Renal cortical epithelial cell (primary cell): ENCODE data around the gene BFSP2. TPM values are rescaled to one million over a fixed set of nuclear protein-coding genes. Genes with fewer than 3 reads are reported as not detected.
"Not testable (repeated sequence)": the region's sequence is repeated elsewhere in the genome, so short reads cannot be mapped to it uniquely, and the experiment has no call there.

Source experiments
- DNase-seq: peaks from one replicate; pipeline ENCODE4 v3.0.0-alpha.2; 2011; ENCODE audit warnings: low read depth
- total RNA-seq: library from RNA; depleted of rRNA; stranded (reverse); fragments of >200 nt; gene quantifications from 2 replicates; pipeline ENCODE4 v1.2.3, GENCODE V29; 2014

BFSP2 gene
- total RNA-seq, 1 donor from 2014 or later = not detected

DNA sequence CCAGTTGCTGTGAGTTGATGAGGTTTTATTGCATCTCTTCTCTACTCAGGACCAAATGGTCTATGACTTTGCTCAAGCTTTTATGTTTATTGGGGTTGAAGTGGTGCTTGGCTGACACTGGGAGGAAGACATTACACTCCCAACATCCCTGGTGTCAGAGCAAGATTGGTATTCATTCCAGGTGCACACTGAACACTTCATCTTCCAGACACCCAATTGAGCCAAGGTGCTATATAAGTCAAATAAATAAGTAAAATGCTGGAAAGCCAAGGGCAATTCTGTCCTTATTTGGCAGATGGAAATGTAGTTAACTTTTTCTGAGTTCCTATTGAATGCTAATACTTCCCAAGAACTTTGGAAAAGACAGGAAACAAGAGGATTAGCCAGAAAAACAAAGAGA, 120.4 kb downstream of the BFSP2 start:
- DNase-seq = no peak

DNA sequence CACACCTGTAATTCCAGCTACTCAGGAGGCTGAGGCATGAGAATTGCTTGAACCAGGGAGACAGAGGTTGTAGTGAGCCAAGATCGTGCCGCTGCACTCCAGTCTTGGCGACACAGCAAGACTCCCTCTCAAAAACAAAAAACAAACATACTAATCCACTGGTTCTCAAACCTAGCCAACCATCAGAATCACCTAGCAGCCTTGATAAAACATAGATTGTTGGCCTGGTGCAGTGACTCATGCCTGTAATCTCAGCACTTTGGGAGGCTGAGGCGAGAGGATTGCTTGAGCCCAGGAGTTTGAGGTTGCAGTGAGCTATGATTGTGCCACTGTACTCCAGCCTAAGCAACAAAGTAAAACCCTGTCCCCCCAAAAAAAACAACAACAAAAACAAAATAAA, 121.1 kb downstream of the BFSP2 start:
- peak; percentile 39 for DNase-seq

DNA sequence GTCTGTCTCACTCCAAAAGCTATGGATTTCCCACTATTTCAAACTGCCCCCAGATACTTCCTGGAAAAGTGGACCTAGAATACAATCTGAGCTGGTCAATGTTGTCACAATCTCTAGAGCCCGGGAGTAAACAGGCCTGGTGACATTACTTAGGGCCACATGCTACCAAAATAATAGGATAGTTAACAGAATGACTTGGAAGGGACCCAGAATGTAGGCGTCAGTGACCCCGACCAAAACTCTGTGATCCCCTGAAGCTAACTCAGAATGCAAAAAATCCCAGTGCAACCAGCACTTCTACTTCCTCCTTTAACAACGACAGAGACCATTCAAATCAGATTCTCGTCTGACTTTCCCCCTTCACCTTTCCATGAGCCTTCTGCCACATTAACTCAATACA, 122.1 kb downstream of the BFSP2 start:
- no peak for DNase-seq

DNA sequence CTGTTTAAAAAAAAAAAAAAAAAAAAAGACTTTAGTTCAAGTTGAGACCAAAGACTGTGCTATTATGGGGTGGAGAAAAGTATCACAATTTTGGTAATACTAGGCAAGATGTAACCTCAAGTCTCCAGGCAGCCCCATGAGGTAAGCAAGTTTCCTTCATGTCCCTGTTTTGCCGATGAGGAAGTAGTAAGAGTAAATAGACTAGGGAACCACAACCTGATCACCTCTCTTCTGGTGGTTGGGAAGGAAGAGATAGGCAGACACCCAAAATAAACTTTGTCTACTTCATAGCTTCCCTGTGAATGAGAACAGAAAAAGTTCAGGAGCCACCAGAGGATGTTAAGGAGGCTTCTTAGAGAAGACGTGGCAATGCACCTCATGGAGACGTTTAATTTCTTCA, 123.9 kb downstream of the BFSP2 start:
- not testable (repeated sequence) for DNase-seq

Other genes with a start within 250 kb of the BFSP2 start
- gene CDV3, start 173.6 kb downstream of the BFSP2 start, total RNA-seq = 314 and 534 TPM in 2 replicates